OCI-LY7 (cell line): Measurements from ENCODE around the gene PHTF1. TPM values are rescaled to one million over a fixed set of nuclear protein-coding genes. Genes with fewer than 3 reads are reported as not detected.

Experiments used
- BruUV-seq: library from RNA; stranded (reverse); fragments of 400-500 nt; replicated peaks from 2 replicates; lab custom pipeline; 2021; lab: Mats Ljungman, UMichigan
- CTCF ChIA-PET: fragments of 300-600 bp; sonication (Branson Sonifier 250); formaldehyde crosslinking; loops from one replicate; lab custom pipeline; 2022; ENCODE audit warnings: antibody characterized with exemption; ENCODE audit not compliant: unreplicated experiment; lab: Charles Lee
- POLR2A ChIA-PET: fragments of 300-600 bp; sonication (Branson Sonifier 250); formaldehyde crosslinking; loops from one replicate; lab custom pipeline; 2022; ENCODE audit warnings: antibody characterized with exemption; lab: Charles Lee
- DNase-seq: peaks from one replicate; pipeline ENCODE4 v3.0.0-alpha.2; 2015; ENCODE audit warnings: low spot score
- H2AFZ ChIP-seq: fragments of 200-600 bp; sonication (generic), shearing (Covaris generic); 2 replicates; pipeline ENCODE4 v1.6.1; 2014; ENCODE audit warnings: mild to moderate bottlenecking, antibody characterized with exemption, low read length, moderate library complexity
- H3K27ac ChIP-seq: fragments of 200-600 bp; sonication (generic); 2 replicates; pipeline ENCODE4 v1.5.1; 2014; ENCODE audit warnings: mixed run types, low read depth, mild to moderate bottlenecking, moderate library complexity, low read length, inconsistent platforms; ENCODE audit not compliant: poor library complexity, severe bottlenecking
- H3K36me3 ChIP-seq: fragments of 200-600 bp; sonication (generic); 2 replicates; pipeline ENCODE4 v1.6.1; 2014; ENCODE audit warnings: mild to moderate bottlenecking, antibody characterized with exemption, low read length, moderate library complexity, mixed read lengths; ENCODE audit not compliant: insufficient read depth
- H3K4me1 ChIP-seq: fragments of 200-600 bp; sonication (generic); 2 replicates; pipeline ENCODE4 v1.5.1; 2014; ENCODE audit warnings: mild to moderate bottlenecking, low read length; ENCODE audit not compliant: insufficient read depth, poor library complexity, severe bottlenecking
- H3K4me2 ChIP-seq: fragments of 200-600 bp; sonication (generic); 2 replicates; pipeline ENCODE4 v1.6.1; 2014; ENCODE audit warnings: mild to moderate bottlenecking, low read length
- H3K4me3 ChIP-seq: fragments of 200-600 bp; sonication (generic); 2 replicates; pipeline ENCODE4 v1.5.1; 2014; ENCODE audit warnings: mild to moderate bottlenecking, low read depth, low read length; ENCODE audit not compliant: poor library complexity, severe bottlenecking
- H3K79me2 ChIP-seq: fragments of 200-600 bp; sonication (generic); 2 replicates; pipeline ENCODE4 v1.6.1; 2016; ENCODE audit warnings: low read depth, mild to moderate bottlenecking, low read length, moderate library complexity, mixed read lengths; ENCODE audit not compliant: insufficient read depth
- H3K9me2 ChIP-seq: fragments of 200-600 bp; sonication (generic); 2 replicates; pipeline ENCODE4 v1.6.1; 2016; ENCODE audit warnings: mild to moderate bottlenecking, low read length, mixed read lengths; ENCODE audit not compliant: insufficient read depth
- H3K9me3 ChIP-seq: fragments of 200-600 bp; sonication (generic); 2 replicates; pipeline ENCODE4 v1.6.1; 2014; ENCODE audit warnings: mild to moderate bottlenecking, mixed run types, low read length, mixed read lengths
- H4K20me1 ChIP-seq: fragments of 200-600 bp; sonication (generic); 2 replicates; pipeline ENCODE4 v1.6.1; 2014; ENCODE audit warnings: mild to moderate bottlenecking, antibody characterized with exemption, low read length, moderate library complexity, mixed read lengths; ENCODE audit not compliant: insufficient read depth
- CTCF ChIP-seq: fragments of 200-600 bp; sonication (generic); conservative IDR thresholded peaks from 2 replicates; pipeline ENCODE4 v1.5.1; 2014; ENCODE audit warnings: mild to moderate bottlenecking, antibody characterized with exemption, low read length, moderate library complexity, mixed read lengths
- EZH2phosphoT487 ChIP-seq: fragments of 200-600 bp; sonication (generic); IDR thresholded peaks from 2 replicates; pipeline ENCODE4 v1.6.1; 2018; ENCODE audit warnings: low read depth, borderline replicate concordance, mild to moderate bottlenecking, mixed run types, antibody characterized with exemption, low read length, moderate library complexity, mixed read lengths
- intact Hi-C: fragments of 100-400 bp; cut with micrococcal nuclease; formaldehyde crosslinking; loops from one replicate; pipeline ENCODE4 v1.10.0; 2022; ENCODE audit not compliant: unreplicated experiment
- total RNA-seq, 2 experiments: library from RNA; depleted of rRNA in 1 of 2; stranded (reverse); fragments of >200 nt in 1 of 2; shearing (Covaris generic) in 1 of 2; gene quantifications; 2 replicates each; pipeline ENCODE4 v1.2.3, GENCODE V29; 2014 to 2022

The PHTF1 gene
- total RNA-seq, 2 experiments from 2014 or later = 11.8 to 18.8 TPM

GRCh38 chr1:113662101-113662500 is 97.2 kb downstream of the PHTF1 start:
- H3K4me3 ChIP-seq = no peak overlapping the region
- H2AFZ ChIP-seq = no peak overlapping the region
- H3K4me1 ChIP-seq = no peaks in the 10 kb centered on the region
- no peaks in the 10 kb centered on the region for H3K9me2 ChIP-seq
- intact Hi-C loops = no loop called here
- no peaks in the 10 kb centered on the region for H3K36me3 ChIP-seq
- no peaks in the 10 kb centered on the region for H3K79me2 ChIP-seq
- H3K4me2 ChIP-seq = no peak overlapping the region
- no peaks in the 10 kb centered on the region for H3K9me3 ChIP-seq
- TF ChIP-seq EZH2phosphoT487 (no peak), CTCF (no peak)
- ChIA-PET CTCF (no interaction called here), POLR2A (interaction anchor here (0.5 kb wide), 1 partner anchor 287 kb away, joined by 4 read pairs; no protein-coding TSS in a partner anchor)
- no TSS peak for BruUV-seq
- H4K20me1 ChIP-seq = no peaks in the 10 kb centered on the region
- no peak for DNase-seq
- no peak overlapping the region for H3K27ac ChIP-seq

DNA sequence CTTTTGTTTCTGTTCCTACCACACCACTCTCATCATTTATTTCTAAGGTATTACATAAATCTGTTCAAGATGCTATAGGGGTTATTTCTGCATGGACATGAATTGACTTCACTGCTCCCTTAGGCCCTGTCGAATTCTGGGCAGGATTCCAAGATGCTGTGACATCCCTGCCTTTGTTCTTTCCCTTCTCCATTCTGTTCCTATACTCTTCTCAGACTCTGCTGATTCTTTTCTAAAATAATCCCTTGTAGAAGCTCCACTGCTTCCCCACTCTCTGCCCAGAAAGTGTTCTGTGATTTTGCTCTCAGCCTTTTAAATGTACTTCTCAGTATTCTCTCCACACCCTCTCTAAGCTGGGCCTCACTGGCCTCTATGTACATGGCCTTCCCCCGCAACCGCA is 99.2 kb downstream of the PHTF1 start:
- no peak for TF ChIP-seq CTCF
- no peak for TF ChIP-seq EZH2phosphoT487
- H2AFZ ChIP-seq = no peak overlapping the region
- no peaks in the 10 kb centered on the region for H3K9me3 ChIP-seq
- CTCF ChIA-PET = no interaction called here
- no peak overlapping the region for H3K27ac ChIP-seq
- no peaks in the 10 kb centered on the region for H3K79me2 ChIP-seq
- intact Hi-C loops = no loop called here
- no TSS peak for BruUV-seq
- no peaks in the 10 kb centered on the region for H3K4me1 ChIP-seq
- no peak overlapping the region for H3K4me2 ChIP-seq
- H4K20me1 ChIP-seq = no peaks in the 10 kb centered on the region
- no peaks in the 10 kb centered on the region for H3K36me3 ChIP-seq
- H3K9me2 ChIP-seq = no peaks in the 10 kb centered on the region
- no peak for DNase-seq
- POLR2A ChIA-PET = no interaction called here
- H3K4me3 ChIP-seq = no peak overlapping the region

DNA sequence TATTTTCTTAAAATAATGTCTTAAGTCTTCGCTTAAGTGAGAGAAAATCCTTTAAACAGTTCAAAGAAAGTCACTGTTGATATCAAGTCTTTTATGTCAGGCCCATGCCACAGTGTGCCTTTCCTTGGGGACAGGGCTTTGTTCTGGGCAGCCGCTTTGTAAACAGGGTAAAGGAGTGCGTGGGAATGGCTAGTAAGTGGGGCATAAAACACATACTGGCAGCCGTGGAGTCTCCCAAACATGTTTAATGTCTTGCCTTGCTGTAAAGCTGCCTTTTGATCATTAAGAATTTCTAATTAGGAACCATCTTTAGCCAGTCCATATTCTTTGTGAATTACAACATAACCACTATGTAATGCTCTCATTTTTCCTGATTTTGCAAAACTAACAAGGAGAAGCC is 99.7 kb downstream of the PHTF1 start:
- intact Hi-C loops = no loop called here
- no peaks in the 10 kb centered on the region for H3K4me1 ChIP-seq
- no peak overlapping the region for H3K4me2 ChIP-seq
- no peak overlapping the region for H3K27ac ChIP-seq
- H3K4me3 ChIP-seq = no peak overlapping the region
- no peaks in the 10 kb centered on the region for H4K20me1 ChIP-seq
- H3K36me3 ChIP-seq = no peaks in the 10 kb centered on the region
- no peaks in the 10 kb centered on the region for H3K9me3 ChIP-seq
- H3K79me2 ChIP-seq = no peaks in the 10 kb centered on the region
- H3K9me2 ChIP-seq = no peaks in the 10 kb centered on the region
- no peak overlapping the region for H2AFZ ChIP-seq
- no peak for DNase-seq
- ChIA-PET POLR2A (no interaction called here), CTCF (no interaction called here)
- BruUV-seq = no TSS peak
- no peak for TF ChIP-seq CTCF
- no peak for TF ChIP-seq EZH2phosphoT487
